ENCODE data around the gene FAM89A.

GRCh38 chr1:231075497-231075896 lies 35.4 kb upstream of the FAM89A start:
- no peak for TF ChIP-seq CTCF (IDR thresholded peaks at IDR 0.05; ENCODE audit: low read depth, low read length, poor library complexity, severe bottlenecking)
- no peak for TF ChIP-seq EZH2phosphoT487 (IDR thresholded peaks at IDR 0.05; ENCODE audit: borderline replicate concordance, low read length)

All from DOHH2 (cell line).